Anterior cingulate cortex (tissue), 58 donors: ENCODE data around the gene RANBP6.

ENCODE experiments used
- DNase-seq, 58 donors: peaks; one replicate each; lab custom pipeline; 2025; lab: John Stamatoyannopoulos, UW

The RANBP6 gene

DNA sequence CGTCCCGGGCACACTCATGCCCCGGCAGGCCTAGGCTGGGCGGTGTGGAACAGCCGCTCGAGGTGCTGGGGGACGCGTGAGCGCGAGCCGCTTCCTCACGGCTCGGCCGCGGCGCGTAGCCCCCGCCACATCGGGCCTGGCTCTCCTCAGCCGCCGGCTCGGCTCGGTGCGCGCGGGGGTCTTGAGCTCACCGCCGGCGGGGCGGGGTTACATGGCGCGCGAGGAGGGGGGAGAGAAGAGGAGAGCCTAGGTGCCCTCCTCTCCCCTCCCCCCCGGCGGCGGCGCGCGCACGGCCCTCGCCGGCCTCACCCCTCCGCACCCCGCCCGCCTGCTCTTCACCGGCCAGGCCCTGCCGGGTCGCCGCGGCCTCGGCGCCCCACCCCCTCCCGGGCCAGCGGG is 7.7 kb downstream of the RANBP6 start:
- peak in 46 of 58 donors; percentile 39 to 95 (median 83) for DNase-seq

DNA sequence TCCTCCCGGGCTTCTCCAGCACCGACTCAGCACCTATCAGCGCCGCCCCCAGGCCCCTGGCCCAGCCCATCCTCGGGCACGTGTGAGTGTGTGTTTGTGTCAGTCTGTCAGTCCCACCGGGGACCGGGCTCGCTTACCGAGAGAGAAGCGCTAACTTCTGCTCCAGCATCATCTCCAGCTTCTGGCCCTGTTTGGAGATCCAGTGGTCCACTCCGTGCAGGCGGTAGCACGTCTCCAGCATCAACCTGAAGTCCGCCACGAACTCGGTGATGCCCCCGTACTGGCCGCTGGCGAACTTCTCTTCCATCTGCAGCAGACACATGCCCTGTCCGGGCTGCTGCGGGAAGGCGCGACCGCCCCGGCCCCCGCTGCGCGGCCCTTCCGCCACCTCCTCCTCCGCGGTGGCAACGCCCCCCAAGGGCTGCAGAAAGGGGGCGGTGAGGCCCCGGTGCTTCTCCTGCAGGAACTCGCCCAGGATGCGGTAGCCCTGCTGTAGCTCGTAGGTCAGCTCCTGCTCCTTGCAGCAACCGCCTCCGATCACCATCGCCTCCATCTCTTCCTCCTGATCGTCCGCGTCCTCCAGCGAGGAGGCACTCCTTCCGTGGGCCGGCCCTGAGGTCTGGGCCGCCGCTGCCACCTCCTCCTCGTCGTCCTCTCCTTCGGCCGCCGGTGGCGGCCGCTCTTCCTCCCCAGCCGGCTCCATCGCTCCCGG is 8.2 kb downstream of the RANBP6 start:
- DNase-seq: peak in 50 of 58 donors; percentile 6 to 70 (median 47)

DNA sequence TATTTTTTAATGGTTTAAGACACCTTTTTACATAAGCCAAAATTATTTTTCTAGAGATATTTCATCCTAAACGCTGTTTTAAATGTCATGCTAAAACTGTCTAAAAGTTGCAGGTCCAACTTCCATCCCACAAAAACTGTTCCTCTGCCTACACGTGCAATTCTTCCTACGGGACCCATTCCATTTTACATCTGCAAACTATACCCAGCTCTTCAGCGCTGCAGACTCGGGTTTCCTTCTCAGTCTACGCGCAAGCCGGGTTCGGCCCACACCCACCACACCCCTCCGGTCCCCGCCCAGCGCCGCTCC is 8.7 kb downstream of the RANBP6 start:
- no peak for DNase-seq

DNA sequence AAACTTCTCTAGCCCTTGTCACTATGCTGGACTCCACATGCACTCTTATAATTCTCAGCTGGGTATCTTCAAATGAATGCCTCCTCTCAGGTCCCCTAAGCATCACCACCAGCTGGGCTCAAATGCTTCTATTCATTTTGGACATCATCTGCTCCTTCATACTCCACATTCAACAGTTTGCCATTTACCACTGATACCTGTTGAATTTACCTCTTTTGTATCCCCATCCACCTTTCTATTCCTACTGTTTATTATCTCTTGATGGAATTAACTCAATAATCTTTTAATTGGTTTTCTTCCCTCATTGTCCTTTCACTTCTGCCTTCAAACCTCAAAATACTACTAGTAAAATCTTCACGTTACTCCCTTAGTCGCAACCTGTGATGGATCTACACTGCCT is 14.5 kb downstream of the RANBP6 start:
- no peak for DNase-seq

DNA sequence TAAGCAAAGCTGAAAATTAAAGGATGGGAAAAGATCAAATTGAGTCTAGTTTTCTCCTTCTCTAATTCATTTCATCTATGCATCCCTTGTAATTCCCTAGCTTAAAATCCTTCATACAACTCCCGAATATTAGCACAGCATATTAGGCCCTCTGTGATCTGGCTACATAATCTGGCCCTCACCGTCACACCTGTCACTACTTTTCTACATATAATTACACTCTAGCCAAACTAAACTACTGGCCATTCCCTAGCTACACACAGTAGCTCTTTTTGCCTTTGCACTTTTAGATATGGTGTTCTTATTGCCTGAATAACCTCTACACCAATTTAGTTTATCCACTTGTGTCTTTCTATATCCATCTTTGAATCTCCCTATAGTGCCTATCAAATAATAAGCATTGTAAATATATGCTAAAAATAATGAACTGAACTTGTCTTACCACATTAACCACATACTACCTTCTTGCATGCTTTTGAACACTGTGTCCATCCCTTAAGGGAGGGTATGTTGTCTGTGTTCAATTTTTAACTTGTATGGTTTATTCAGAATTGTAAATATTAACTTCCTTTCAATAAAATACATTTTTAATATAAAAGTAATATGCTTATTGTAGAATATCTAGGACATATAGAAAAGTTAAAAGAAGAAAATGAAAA is 15.9 kb downstream of the RANBP6 start:
- no peak for DNase-seq

DNA sequence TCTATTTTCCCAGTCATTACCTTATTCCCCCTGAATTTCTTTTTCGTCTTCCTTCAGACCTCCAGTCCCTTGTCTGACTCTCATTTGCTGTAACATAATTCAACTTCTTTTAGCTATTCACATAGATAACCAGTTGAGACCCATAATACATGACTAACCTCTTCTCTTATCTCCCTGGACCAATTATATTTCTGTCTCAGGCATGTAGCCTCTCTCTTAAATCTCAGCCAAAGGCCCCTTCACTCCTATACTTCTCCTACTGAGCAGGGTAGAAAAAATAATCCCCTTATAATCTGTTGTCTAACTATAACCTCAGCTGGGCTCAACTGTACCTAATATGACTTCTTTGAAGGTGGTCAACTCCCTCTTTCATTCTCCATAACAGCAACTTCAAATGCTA is 20.9 kb downstream of the RANBP6 start:
- no peak for DNase-seq

DNA sequence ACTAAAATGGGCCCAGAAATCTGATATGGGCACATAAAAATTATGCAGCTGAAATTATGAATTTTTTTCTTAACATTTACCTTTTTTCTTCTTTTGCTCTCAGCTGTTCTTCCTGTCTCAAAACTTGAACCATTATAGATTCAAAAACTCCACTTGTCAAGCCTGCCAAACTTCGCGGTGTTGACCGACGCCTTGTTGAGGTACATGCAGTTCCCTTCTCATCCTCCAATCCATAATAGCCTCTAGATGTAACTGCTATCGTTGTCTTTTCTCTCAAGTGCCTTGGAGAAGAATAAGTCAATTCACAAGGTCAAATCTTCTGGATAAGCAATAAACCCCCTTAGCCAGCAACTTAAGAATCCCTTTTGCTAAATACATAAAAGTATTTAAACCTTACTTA is 27.2 kb downstream of the RANBP6 start:
- DNase-seq: no peak

DNA sequence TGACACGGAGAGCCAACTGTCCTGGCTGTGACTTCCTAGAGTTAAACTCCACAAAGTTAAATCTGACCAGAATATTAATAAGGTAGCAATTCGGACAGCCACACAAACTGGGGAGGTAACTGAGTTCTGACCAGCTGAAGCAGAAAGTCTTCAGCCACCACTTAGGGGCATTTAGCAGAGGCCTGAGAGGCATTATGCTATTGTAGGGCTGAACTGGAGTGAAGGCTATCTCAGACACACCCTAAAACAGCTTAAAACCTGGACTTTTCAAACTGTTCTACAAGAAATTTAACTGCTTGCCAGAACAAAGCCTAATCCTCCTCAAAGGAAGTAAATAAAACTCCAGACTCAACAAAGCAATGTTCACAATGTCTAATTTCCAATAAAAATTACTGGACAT is 32.4 kb downstream of the RANBP6 start:
- no peak for DNase-seq

DNA sequence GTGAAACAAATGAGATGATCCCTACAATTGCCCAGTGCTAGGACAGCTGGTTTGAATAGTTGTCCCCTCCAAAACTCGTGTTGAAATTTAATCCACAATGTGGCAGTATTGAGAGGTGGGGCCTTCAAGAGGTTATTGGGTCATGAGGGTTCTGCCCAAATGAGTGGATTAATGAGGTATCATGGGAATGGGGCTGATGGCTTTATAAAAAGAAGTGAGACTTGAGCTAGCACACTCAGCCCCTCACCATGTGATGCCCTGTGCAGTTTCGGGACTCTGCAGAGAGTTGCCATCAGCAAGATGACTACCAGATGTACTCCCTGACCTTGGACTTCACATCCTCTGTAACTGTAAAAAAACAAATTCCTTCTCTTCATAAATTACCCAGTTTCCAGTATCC is 33.1 kb downstream of the RANBP6 start:
- DNase-seq: no peak

DNA sequence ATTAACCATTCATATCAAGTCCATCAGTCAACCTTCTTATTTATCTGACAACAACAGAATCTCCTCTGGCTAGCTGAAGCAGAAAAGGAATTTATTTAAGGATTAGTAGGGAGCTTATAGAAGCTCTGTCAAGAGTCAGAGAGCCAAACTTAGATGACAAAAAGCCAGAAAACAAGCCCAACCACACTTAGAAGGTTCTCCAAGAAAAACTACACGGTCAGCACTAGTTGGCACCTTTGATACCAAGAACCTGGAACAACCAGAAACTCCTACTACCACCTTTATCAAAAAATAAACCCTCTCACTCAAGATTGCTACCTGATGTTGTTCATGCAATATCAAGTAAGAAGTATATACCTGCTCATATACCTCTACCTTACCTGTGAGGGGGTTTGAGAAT is 36.9 kb downstream of the RANBP6 start:
- no peak for DNase-seq

DNA sequence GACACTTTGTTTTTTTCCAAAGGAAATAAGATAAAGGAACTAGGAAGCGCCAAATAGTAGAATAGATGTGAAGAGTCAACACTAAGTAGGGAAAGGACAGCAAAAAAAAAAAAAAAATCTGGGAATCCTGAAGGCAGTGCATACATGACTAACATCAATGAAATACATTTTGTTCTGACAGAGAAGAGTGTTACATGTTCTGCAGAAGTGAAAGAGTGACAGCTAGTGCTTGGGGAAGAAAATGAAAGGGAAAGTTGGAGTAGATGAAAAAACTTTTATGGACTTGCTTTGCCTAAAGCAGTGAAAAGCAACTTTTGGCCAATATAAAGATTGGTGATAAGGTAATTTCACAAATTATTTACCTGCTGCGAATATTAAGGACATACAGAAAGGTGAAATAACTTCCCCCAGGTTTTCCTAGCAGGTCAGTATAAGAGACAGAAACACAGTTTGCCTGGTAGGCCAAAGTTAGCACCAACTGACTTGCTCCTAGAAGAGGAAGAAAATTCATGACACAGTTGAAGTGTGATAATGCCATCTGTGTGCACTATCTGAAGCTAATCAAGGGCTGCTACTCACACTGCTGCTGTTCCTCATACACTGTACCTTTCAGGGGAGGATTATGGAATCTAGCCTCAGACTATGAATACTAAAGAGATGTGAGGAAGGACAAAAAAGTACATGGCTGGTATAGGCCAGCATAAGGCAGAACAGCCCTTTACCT is 38.6 kb downstream of the RANBP6 start:
- DNase-seq: no peak

DNA sequence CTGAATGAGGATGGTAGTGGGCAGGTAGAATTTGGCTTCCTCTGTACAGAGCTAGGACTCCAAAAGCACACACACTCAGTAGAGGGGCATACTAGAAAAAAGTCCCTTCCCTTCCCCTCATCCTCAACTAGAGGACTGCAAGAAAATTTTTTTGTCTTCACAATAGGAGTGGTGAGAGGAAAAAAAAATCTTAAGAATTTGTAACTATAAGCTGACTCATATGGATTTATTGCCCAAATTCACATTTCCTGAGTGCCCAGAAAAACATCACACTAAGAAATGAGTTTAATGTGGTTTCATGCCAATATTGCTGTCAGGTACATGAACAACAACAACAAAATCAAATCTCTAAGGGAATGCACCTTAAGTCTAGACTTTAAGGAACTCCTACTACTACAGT is 43.7 kb downstream of the RANBP6 start:
- DNase-seq: no peak
